NCI-H446 (cell line): Measurements from ENCODE around the gene POLRMT.
A peak's percentile ranks its signal among the peaks of the same experiment; 100 is the strongest.
"Not testable (repeated sequence)": the region's sequence is repeated elsewhere in the genome, so short reads cannot be mapped to it uniquely, and the experiment has no call there.

Experiments
- DNase-seq, 2 experiments: peaks; one replicate each; lab custom pipeline; 2025; lab: John Stamatoyannopoulos, UW

Gene POLRMT

GRCh38 chr19:647566-648284, 14.4 kb upstream of the POLRMT start:
- no peak for DNase-seq

- no peak for DNase-seq
These were observed 13.6 kb upstream of the POLRMT start for GRCh38 chr19:646779-647565.

GRCh38 chr19:645912-646778, 12.8 kb upstream of the POLRMT start:
- no peak for DNase-seq

- DNase-seq = no peak
These were observed 11.5 kb upstream of the POLRMT start for GRCh38 chr19:644789-645188.

GRCh38 chr19:644363-644762, 11.0 kb upstream of the POLRMT start:
- DNase-seq = no peak

- DNase-seq = no peak
These were observed 10.4 kb upstream of the POLRMT start for GRCh38 chr19:643736-644135.

GRCh38 chr19:642767-643727, 9.7 kb upstream of the POLRMT start:
- no peak for DNase-seq

GRCh38 chr19:641702-642101, 8.4 kb upstream of the POLRMT start:
- DNase-seq = no peak

- no peak for DNase-seq
These were observed 7.4 kb upstream of the POLRMT start for GRCh38 chr19:640606-641189.

GRCh38 chr19:640161-640558, 6.8 kb upstream of the POLRMT start:
- DNase-seq = no peak

GRCh38 chr19:639253-640160, 6.2 kb upstream of the POLRMT start, which contains the start of gene FGF22:
FGF22 (plus strand) TSS chr19:639879; CDS start chr19:639926, 47 bp downstream.
- DNase-seq = peak; percentile 81 to 95

GRCh38 chr19:638906-639252, 5.5 kb upstream of the POLRMT start:
- DNase-seq = no peak

- no peak for DNase-seq
These were observed 1.8 kb upstream of the POLRMT start for GRCh38 chr19:634975-635652.

- DNase-seq = no peak
These were observed 676 bp upstream of the POLRMT start for GRCh38 chr19:633786-634639.

GRCh38 chr19:632579-633067, 714 bp downstream of the POLRMT start:
- peak in 1 of 2 experiments; percentile 51 for DNase-seq

- DNase-seq = no peak
These were observed 3.2 kb downstream of the POLRMT start for GRCh38 chr19:629961-630714.

- not testable (repeated sequence) for DNase-seq
These were observed 3.8 kb downstream of the POLRMT start for GRCh38 chr19:629515-629914.
